ENCODE results near the gene IRF6. TPM values are rescaled to one million over a fixed set of nuclear protein-coding genes. Genes with fewer than 3 reads are reported as not detected.

Gene IRF6
- total and polyA plus RNA-seq, 8 donors, result 15.7 to 26.5 (median 19.3) TPM

GRCh38 chr1:209766051-209766450 lies 39.9 kb downstream of the IRF6 start:
- Histone ChIP-seq H3K9me3 (no peaks in the 10 kb centered on the region), H3K4me1 (peaks cover 8 to 53% of the 10 kb centered on the region in 2 donors), H3K36me3 (peaks cover 0 to 21% of the 10 kb centered on the region in 2 donors), H3K27ac (peak overlapping the region in 1 of 2 donors; percentile 76), H3K27me3 (no peaks in the 10 kb centered on the region), H3K4me3 (no peak overlapping the region)
- ATAC-seq, result no peak
- TF ChIP-seq, protein P1, sequence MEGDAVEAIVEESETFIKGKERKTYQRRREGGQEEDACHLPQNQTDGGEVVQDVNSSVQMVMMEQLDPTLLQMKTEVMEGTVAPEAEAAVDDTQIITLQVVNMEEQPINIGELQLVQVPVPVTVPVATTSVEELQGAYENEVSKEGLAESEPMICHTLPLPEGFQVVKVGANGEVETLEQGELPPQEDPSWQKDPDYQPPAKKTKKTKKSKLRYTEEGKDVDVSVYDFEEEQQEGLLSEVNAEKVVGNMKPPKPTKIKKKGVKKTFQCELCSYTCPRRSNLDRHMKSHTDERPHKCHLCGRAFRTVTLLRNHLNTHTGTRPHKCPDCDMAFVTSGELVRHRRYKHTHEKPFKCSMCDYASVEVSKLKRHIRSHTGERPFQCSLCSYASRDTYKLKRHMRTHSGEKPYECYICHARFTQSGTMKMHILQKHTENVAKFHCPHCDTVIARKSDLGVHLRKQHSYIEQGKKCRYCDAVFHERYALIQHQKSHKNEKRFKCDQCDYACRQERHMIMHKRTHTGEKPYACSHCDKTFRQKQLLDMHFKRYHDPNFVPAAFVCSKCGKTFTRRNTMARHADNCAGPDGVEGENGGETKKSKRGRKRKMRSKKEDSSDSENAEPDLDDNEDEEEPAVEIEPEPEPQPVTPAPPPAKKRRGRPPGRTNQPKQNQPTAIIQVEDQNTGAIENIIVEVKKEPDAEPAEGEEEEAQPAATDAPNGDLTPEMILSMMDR (IDR thresholded peaks at IDR 0.05), result no peak
- DNase-seq, result no peak
- intact Hi-C loops (cut with DNase I), result no loop called here

DNA sequence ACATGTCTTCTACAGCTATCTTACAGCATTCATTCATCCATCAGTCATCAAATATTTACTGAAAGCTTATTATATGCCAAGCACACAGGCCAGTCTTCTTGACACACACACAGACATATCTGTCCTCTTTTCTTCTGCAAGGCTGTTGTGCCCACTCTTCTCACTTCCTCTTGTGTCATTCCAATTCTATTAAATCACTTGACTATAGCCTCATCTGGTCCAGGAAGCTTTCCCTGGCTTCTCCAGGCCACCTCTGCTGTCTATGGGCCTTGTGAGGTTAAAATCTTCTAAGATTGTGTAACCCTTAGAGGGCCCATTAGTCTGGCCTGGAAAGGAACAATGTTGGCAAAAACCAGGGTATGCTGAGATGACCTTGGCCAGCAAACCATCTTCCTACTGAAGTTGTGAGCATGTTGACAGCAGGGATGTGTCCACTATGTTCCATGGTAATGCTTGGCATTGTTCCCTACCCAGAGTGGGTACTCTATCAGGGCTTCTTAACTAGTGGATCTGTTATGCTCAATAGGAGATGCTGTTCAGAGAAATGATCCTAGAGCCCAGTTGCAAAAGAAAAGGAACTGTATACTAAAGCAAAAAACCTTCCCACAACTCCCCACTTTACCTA lies 44.8 kb downstream of the IRF6 start:
- H3K27me3 ChIP-seq, result no peaks in the 10 kb centered on the region
- no peak overlapping the region for H3K4me3 ChIP-seq
- DNase-seq (no peak), ATAC-seq (no peak)
- intact Hi-C loops (cut with DNase I), result no loop called here
- H3K4me1 ChIP-seq, result peaks cover 0 to 40% of the 10 kb centered on the region in 2 donors
- no peak overlapping the region for H3K27ac ChIP-seq
- H3K36me3 ChIP-seq, result peaks cover 0 to 29% of the 10 kb centered on the region in 2 donors
- no peaks in the 10 kb centered on the region for H3K9me3 ChIP-seq
- TF ChIP-seq, protein P1 (IDR thresholded peaks at IDR 0.05), result no peak

DNA sequence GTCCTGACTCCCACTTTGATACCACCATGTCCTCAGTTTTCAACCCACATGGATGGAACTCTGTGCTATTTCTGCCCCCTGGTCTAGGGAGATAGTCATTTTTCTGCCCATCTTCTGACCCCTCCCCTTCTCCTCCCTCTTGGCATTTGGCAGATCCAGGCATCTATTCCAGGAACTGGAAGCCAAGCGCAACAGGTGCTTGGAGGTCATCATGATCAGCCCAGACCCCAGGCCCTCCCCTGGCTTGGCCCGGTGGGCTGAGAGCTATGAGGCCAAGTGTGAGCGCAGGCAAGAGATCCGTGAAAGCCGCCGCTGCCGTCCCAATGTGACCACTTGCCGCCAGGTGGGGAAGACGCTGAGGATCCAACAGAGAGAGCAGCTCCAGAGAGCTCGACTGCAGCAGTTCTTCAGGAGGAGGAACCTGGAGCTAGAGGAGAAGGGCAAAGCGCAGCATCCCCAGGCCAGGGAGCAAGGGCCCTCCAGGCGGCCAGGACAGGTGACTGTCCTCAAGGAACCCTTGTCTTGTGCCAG lies 46.0 kb downstream of the IRF6 start:
- no peak overlapping the region for H3K27ac ChIP-seq
- no peaks in the 10 kb centered on the region for H3K27me3 ChIP-seq
- TF ChIP-seq, protein P1 (IDR thresholded peaks at IDR 0.05), result no peak
- peaks cover 0 to 29% of the 10 kb centered on the region in 2 donors for H3K36me3 ChIP-seq
- ATAC-seq, result no peak
- intact Hi-C loops (cut with DNase I), result no loop called here
- DNase-seq, result peak in 1 of 4 donors; percentile 59
- H3K9me3 ChIP-seq, result no peaks in the 10 kb centered on the region
- H3K4me1 ChIP-seq, result peaks cover 0 to 44% of the 10 kb centered on the region in 2 donors
- H3K4me3 ChIP-seq, result no peak overlapping the region

DNA sequence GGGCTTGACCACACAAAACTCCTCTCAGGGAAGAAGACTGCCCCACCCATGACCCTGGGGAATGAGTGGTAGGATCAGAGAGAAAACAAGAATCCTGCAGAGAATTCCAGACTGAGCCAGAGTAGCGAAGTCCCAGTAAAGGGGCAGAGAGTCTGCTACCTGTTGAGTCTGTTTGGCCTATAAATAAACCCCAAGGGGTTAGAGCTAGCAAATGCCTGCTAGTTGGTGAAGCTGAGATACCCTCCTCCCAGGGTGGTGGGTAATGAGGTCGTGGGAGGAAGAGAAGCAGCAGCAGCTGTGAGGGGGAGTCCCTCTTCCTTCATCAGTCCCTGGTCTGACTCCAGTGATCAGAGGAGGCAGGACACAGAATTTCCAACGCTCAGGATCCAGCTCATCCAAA lies 47.5 kb downstream of the IRF6 start:
- ATAC-seq (no peak), DNase-seq (no peak)
- Histone ChIP-seq H3K27ac (no peak overlapping the region), H3K27me3 (no peaks in the 10 kb centered on the region), H3K36me3 (peaks cover 0 to 26% of the 10 kb centered on the region in 2 donors), H3K4me3 (peak overlapping the region in 1 of 2 donors; percentile 30), H3K4me1 (peaks cover 0 to 47% of the 10 kb centered on the region in 2 donors), H3K9me3 (no peaks in the 10 kb centered on the region)
- TF ChIP-seq, protein P1 (IDR thresholded peaks at IDR 0.05), result no peak
- intact Hi-C loops (cut with DNase I), result no loop called here

- DNase-seq, result peak in 2 of 4 donors; percentile 59 to 69
- H3K36me3 ChIP-seq, result peaks cover 0 to 12% of the 10 kb centered on the region in 2 donors
- intact Hi-C loops (cut with DNase I), result no loop called here
- peak; percentile 60 for ATAC-seq
- no peaks in the 10 kb centered on the region for H3K9me3 ChIP-seq
- TF ChIP-seq, protein P1 (IDR thresholded peaks at IDR 0.05), result no peak
- no peaks in the 10 kb centered on the region for H3K27me3 ChIP-seq
- H3K27ac ChIP-seq, result peak overlapping the region; percentile 50 to 80
- peaks cover 0 to 49% of the 10 kb centered on the region in 2 donors for H3K4me1 ChIP-seq
- H3K4me3 ChIP-seq, result peak overlapping the region in 1 of 2 donors; percentile 30
Observed at GRCh38 chr1:209756615-209757445, 49.1 kb downstream of the IRF6 start.

All from left lung (tissue), 10 donors.